Measurements from ENCODE around the gene MAGOHB.
"Not testable (repeated sequence)": the region's sequence is repeated elsewhere in the genome, so short reads cannot be mapped to it uniquely, and the experiment has no call there.

The MAGOHB gene

DNA sequence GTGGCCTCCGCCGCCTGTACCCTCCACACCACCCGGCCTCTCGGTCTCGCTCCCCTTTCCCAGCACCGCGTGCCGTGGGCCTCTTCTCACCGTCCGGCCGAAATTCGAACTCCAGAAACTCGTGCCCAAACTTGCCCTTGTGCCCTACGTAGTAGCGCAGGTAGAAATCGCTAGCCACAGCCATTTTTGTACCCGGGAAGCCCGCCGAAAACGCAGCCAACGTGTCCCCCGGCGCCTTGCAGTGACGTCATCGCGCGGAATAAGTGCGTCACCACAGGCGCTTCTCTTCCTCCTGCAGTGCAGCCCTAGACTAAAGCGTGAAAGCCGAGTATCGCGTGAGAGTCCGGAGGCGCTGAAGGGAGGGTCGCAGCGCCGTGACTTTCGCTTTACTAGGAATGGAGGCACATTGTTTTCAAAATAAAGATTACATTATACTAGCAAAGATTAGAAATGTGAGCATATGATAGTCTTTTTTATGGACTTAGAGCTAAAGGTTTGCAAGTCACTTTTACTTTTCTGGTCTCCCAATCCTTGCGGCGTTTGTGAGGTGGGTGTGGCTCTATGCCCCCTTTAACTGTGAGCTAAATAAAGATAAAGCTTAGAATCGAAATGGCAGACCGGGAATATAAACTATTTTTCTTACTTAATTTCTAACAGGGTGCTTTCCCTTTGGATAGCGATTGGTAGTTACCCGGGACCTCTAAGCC, at the start of gene MAGOHB:
MAGOHB (minus strand) TSS at position 261 of the 707 bp plus-strand sequence; CDS start at position 184, 77 bp downstream.
- Mint-ChIP-seq H3K27ac (peak within 1 kb of the TSS; percentile 100), H3K36me3 (ENCODE audit: low read depth) (peaks cover 29% of the 10 kb centered on the region), H3K27me3 (ENCODE audit: low read depth) (peaks cover 25% of the 10 kb centered on the region), H3K4me3 (peak within 1 kb of the TSS; percentile 100), H3K4me1 (ENCODE audit: low read depth) (peaks cover 28% of the 10 kb centered on the region), H3K9me3 (no peaks in the 10 kb centered on the region)
- peak; percentile 95 for DNase-seq (ENCODE audit: low spot score)

DNA sequence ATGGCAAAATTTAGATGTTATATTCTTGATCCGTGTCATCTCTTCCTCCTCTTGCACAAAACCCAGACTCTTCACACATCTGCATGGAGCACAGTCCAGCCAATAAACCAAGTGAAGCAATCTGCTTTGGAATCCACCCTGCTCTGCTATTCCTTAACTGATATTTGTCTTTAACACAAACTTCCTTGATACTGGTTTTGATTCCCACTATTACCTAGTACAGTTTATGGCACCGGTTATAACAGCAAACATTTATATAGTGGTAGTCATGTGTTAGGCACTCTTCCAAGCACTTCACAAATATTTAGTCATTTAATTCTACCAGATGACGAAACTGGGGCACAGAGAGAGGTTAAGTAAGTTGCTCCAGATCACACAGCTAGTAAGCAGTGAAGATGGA, 47.9 kb upstream of the MAGOHB start:
- Mint-ChIP-seq H3K4me1 (ENCODE audit: low read depth) (no peaks in the 10 kb centered on the region), H3K4me3 (no peak overlapping the region), H3K27me3 (ENCODE audit: low read depth) (peaks cover 36% of the 10 kb centered on the region), H3K27ac (no peak overlapping the region), H3K9me3 (peaks cover 6% of the 10 kb centered on the region), H3K36me3 (ENCODE audit: low read depth) (no peaks in the 10 kb centered on the region)
- no peak for DNase-seq (ENCODE audit: low spot score)

GRCh38 chr12:10654003-10654402, 40.6 kb upstream of the MAGOHB start:
- no peak for DNase-seq (ENCODE audit: low spot score)
- Mint-ChIP-seq H3K4me1 (ENCODE audit: low read depth) (no peaks in the 10 kb centered on the region), H3K27me3 (ENCODE audit: low read depth) (peaks cover 20% of the 10 kb centered on the region), H3K9me3 (peaks cover 6% of the 10 kb centered on the region), H3K36me3 (ENCODE audit: low read depth) (no peaks in the 10 kb centered on the region), H3K27ac (no peak overlapping the region), H3K4me3 (no peak overlapping the region)

GRCh38 chr12:10652192-10652591, 38.8 kb upstream of the MAGOHB start:
- no peaks in the 10 kb centered on the region for H3K4me1 Mint-ChIP-seq (ENCODE audit: low read depth)
- peaks cover 18% of the 10 kb centered on the region for H3K27me3 Mint-ChIP-seq (ENCODE audit: low read depth)
- H3K9me3 Mint-ChIP-seq, result peaks cover 9% of the 10 kb centered on the region
- no peak overlapping the region for H3K27ac Mint-ChIP-seq
- no peak for DNase-seq (ENCODE audit: low spot score)
- H3K4me3 Mint-ChIP-seq, result no peak overlapping the region
- H3K36me3 Mint-ChIP-seq (ENCODE audit: low read depth), result no peaks in the 10 kb centered on the region

- H3K36me3 Mint-ChIP-seq (ENCODE audit: low read depth); H3K4me1 Mint-ChIP-seq (ENCODE audit: low read depth); H3K27ac Mint-ChIP-seq; DNase-seq (ENCODE audit: low spot score); H3K4me3 Mint-ChIP-seq; H3K27me3 Mint-ChIP-seq (ENCODE audit: low read depth): not testable (repeated sequence)
- peaks cover 27% of the 10 kb centered on the region for H3K9me3 Mint-ChIP-seq
These were observed 33.2 kb upstream of the MAGOHB start for GRCh38 chr12:10646576-10646975.

DNA sequence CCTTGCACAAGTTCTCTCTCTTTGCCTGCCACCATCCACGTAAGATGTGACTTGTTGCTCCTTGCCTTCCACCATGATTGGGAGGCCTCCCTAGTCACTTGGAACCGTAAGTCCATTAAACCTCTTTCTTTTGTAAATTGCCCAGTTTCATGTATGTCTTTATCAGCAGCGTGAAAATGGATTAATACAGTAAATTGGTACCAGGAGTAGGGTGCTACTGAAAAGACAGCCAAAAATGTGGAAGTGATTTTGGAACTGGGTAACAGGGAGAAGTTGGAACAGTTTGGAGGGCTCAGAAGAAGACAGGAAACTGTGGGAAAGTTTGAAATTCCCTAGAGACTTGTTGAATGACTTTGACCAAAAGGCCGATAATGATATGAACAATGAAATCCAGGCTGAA, 32.5 kb upstream of the MAGOHB start:
- no peak for DNase-seq (ENCODE audit: low spot score)
- Mint-ChIP-seq H3K4me3 (no peak overlapping the region), H3K27me3 (ENCODE audit: low read depth) (peaks cover 7% of the 10 kb centered on the region), H3K36me3 (ENCODE audit: low read depth) (no peaks in the 10 kb centered on the region), H3K4me1 (ENCODE audit: low read depth) (no peaks in the 10 kb centered on the region), H3K9me3 (peaks cover 27% of the 10 kb centered on the region), H3K27ac (no peak overlapping the region)

DNA sequence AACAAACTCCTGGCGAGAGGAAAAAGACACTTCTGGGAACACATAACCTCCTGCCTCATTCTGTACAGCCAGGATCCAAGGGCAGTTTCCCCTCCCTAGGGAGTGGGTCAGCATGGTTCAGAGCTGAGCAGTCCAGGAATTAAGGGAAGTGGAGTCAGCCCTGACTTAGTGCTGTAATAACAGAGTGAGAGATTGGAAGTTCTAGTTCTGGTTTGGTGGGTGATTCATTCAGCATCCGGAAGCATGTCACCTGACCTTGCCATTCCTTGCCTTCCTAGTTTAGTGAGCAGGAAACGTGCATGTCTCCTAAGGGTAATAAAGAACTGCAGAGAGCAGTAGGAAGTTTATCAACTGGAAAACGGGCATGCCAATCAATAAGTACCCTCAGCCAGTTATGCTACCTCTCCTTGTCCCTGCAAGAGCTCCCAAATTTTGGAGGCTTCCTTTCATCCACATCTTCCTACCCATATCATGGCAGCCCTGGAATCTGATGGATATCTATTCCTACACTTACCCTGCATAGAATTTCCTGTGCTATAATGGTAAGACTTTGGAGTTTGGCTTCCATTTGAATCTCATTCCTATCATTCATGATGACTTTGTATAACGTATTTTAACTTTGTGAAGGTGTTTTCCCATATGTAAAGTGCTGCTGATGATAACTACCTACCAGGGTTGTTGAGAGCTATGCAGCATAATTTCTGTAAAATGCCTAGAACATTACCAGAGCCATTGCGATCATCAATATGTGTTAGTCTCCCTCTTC, 28.5 kb upstream of the MAGOHB start:
- no peak overlapping the region for H3K4me3 Mint-ChIP-seq
- H3K4me1 Mint-ChIP-seq (ENCODE audit: low read depth), result no peaks in the 10 kb centered on the region
- no peaks in the 10 kb centered on the region for H3K36me3 Mint-ChIP-seq (ENCODE audit: low read depth)

DNA sequence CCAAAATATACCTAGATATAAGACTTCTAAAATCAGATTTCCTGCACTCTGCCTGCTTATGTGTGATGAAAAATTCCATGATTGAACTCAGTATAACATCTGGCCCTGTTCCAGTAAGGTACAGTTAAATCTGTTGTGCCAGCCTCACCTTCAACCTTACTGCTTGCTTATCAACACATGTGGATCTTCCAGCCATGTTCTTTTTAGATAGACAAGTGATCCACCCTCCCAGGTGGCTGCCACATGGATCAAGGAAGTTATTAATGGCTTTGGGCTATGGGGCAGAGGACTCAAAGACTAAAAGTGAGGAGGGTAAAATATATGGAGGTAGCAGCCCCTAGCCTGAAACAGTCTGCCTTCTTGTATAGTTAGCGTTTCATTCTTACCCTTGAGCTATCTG, 25.3 kb upstream of the MAGOHB start:
- Mint-ChIP-seq H3K4me1 (ENCODE audit: low read depth) (no peaks in the 10 kb centered on the region), H3K4me3 (no peak overlapping the region), H3K9me3 (no peaks in the 10 kb centered on the region), H3K27ac (no peak overlapping the region), H3K36me3 (ENCODE audit: low read depth) (no peaks in the 10 kb centered on the region), H3K27me3 (ENCODE audit: low read depth) (peaks cover 18% of the 10 kb centered on the region)
- DNase-seq (ENCODE audit: low spot score), result no peak

More for the DNA sequence above, 28.5 kb upstream of the MAGOHB start:
- Mint-ChIP-seq H3K9me3 (peaks cover 22% of the 10 kb centered on the region), H3K27me3 (ENCODE audit: low read depth) (peaks cover 11% of the 10 kb centered on the region), H3K27ac (no peak overlapping the region)
- DNase-seq (ENCODE audit: low spot score), result no peak

- no peak overlapping the region for H3K27ac Mint-ChIP-seq
- H3K4me3 Mint-ChIP-seq, result no peak overlapping the region
- H3K4me1 Mint-ChIP-seq (ENCODE audit: low read depth), result no peaks in the 10 kb centered on the region
- H3K9me3 Mint-ChIP-seq, result no peaks in the 10 kb centered on the region
- DNase-seq (ENCODE audit: low spot score), result no peak
- peaks cover 24% of the 10 kb centered on the region for H3K27me3 Mint-ChIP-seq (ENCODE audit: low read depth)
- H3K36me3 Mint-ChIP-seq (ENCODE audit: low read depth), result no peaks in the 10 kb centered on the region
These were observed 23.2 kb upstream of the MAGOHB start for GRCh38 chr12:10636611-10637010.

GRCh38 chr12:10636124-10636523, 22.7 kb upstream of the MAGOHB start:
- Mint-ChIP-seq H3K4me3 (no peak overlapping the region), H3K27ac (no peak overlapping the region), H3K36me3 (ENCODE audit: low read depth) (no peaks in the 10 kb centered on the region), H3K27me3 (ENCODE audit: low read depth) (peaks cover 24% of the 10 kb centered on the region), H3K4me1 (ENCODE audit: low read depth) (no peaks in the 10 kb centered on the region), H3K9me3 (no peaks in the 10 kb centered on the region)
- no peak for DNase-seq (ENCODE audit: low spot score)

- Mint-ChIP-seq H3K27me3 (ENCODE audit: low read depth) (peaks cover 24% of the 10 kb centered on the region), H3K9me3 (no peaks in the 10 kb centered on the region), H3K27ac (no peak overlapping the region), H3K4me1 (ENCODE audit: low read depth) (no peaks in the 10 kb centered on the region), H3K36me3 (ENCODE audit: low read depth) (no peaks in the 10 kb centered on the region), H3K4me3 (no peak overlapping the region)
- DNase-seq (ENCODE audit: low spot score), result no peak
These were observed 21.9 kb upstream of the MAGOHB start for GRCh38 chr12:10635306-10635705.

DNA sequence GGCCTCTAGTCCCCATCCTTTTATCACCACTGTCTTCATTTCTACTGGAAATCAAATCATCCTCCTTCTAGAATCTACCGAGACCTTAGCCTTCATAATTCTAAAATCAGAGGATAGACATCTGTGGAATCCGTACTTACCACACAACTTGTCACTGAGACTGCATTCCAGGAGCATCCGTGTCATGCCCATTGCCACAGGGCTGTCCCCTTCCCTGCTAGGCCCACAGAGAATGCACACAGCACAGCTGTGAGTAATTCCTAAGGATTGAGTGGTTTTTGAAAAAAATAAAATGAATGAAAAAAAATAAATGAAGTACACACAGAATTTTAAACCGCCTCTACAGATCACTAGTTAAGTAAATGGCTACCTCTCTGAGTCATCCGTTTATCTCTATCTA, 21.0 kb upstream of the MAGOHB start:
- Mint-ChIP-seq H3K27ac (no peak overlapping the region), H3K36me3 (ENCODE audit: low read depth) (no peaks in the 10 kb centered on the region), H3K9me3 (no peaks in the 10 kb centered on the region), H3K27me3 (ENCODE audit: low read depth) (peaks cover 24% of the 10 kb centered on the region), H3K4me3 (no peak overlapping the region), H3K4me1 (ENCODE audit: low read depth) (no peaks in the 10 kb centered on the region)
- DNase-seq (ENCODE audit: low spot score), result no peak

DNA sequence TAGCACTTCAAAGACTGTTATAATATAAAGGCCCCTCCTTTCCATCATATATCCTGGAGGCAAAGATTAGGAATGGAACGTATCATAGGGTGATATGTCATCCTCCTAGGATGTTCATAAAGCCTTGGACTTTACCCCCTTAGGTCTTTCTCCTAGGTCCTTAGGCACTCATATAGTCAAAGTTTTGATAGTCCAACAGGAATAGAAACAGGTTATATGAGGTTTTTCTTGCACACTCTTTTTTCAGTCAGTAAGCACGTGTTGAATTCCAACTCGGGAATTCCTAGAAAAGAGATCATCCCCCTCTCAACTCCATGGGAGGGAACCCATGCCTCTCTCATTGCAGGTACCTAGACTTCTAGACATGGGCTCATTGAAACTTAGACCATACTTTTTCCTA, 20.1 kb upstream of the MAGOHB start:
- DNase-seq (ENCODE audit: low spot score), result no peak
- Mint-ChIP-seq H3K36me3 (ENCODE audit: low read depth) (no peaks in the 10 kb centered on the region), H3K4me1 (ENCODE audit: low read depth) (no peaks in the 10 kb centered on the region), H3K9me3 (no peaks in the 10 kb centered on the region), H3K27me3 (ENCODE audit: low read depth) (peaks cover 22% of the 10 kb centered on the region), H3K27ac (no peak overlapping the region), H3K4me3 (no peak overlapping the region)

DNA sequence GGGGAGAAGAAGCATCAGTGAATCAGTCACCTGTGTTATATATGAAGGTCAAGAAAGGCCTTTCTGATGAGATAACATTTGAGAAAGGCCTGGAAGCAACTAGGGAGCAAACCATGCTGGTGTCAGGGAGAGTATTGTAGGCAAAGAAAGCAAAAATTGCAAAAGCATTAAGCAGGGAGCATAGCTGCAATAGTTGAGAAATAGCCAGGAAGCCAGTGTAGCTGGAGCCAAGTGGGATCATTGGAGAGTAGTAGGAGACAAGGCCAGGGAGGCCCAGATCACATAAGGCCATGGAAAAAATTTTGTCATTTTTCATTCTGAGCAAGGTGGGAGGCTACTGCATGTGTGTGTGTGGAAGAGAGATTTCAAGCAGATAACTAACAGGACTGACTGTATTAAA, 18.8 kb upstream of the MAGOHB start:
- Mint-ChIP-seq H3K36me3 (ENCODE audit: low read depth) (no peaks in the 10 kb centered on the region), H3K4me3 (no peak overlapping the region), H3K9me3 (no peaks in the 10 kb centered on the region), H3K27me3 (ENCODE audit: low read depth) (peaks cover 33% of the 10 kb centered on the region), H3K27ac (no peak overlapping the region), H3K4me1 (ENCODE audit: low read depth) (no peaks in the 10 kb centered on the region)
- DNase-seq (ENCODE audit: low spot score), result no peak
